Measurements from ENCODE around the gene PKP2.

The PKP2 gene

GRCh38 chr12:32837974-32838373 is 58.6 kb downstream of the PKP2 start:
- H3K27ac ChIP-seq = no peak overlapping the region
- TF ChIP-seq ZFX (IDR thresholded peaks at IDR 0.05) = no peak
- TF ChIP-seq, protein P1, sequence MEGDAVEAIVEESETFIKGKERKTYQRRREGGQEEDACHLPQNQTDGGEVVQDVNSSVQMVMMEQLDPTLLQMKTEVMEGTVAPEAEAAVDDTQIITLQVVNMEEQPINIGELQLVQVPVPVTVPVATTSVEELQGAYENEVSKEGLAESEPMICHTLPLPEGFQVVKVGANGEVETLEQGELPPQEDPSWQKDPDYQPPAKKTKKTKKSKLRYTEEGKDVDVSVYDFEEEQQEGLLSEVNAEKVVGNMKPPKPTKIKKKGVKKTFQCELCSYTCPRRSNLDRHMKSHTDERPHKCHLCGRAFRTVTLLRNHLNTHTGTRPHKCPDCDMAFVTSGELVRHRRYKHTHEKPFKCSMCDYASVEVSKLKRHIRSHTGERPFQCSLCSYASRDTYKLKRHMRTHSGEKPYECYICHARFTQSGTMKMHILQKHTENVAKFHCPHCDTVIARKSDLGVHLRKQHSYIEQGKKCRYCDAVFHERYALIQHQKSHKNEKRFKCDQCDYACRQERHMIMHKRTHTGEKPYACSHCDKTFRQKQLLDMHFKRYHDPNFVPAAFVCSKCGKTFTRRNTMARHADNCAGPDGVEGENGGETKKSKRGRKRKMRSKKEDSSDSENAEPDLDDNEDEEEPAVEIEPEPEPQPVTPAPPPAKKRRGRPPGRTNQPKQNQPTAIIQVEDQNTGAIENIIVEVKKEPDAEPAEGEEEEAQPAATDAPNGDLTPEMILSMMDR (conservative IDR thresholded peaks at IDR 0.05) = no peak

DNA sequence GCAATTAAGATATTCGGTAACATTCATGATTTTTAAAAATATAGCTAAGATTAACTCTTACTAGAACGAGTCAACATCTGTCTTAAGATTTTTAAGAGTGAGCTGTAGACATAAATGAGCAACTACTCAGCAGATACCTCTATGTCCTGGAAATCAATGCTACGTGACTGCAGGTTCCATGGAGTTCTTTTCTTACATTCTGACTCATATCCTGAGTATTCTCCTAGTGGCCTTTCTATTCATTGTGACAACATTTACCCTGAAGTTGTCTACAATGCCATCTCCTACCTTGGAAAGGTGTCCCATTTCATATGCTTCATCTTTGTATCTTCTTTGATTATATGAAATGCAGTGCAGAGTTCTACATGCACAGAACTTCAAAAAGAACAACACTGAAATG is 59.9 kb downstream of the PKP2 start:
- TF ChIP-seq ZFX (IDR thresholded peaks at IDR 0.05) = no peak
- TF ChIP-seq, protein P1 (conservative IDR thresholded peaks at IDR 0.05) = no peak
- no peak overlapping the region for H3K27ac ChIP-seq

DNA sequence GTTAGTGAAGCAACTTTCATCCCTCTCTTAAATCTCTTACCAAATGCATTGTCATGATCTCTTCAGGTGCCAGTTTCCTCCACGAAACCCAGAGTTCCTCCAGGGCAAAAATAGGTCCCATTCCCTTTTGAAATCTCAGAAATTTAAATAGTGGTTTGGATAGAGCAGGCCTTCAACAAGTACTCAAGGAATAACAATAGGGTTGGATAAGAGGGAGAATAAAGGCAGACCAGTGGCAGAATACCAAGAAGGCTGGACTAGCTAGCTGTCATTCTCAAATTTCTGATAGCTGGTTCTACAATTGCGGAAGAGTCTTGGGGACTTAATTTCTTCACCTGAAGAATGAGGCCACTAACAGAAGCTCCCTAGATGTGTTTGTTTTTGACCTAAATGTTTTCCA is 62.5 kb downstream of the PKP2 start:
- TF ChIP-seq, protein P1 (conservative IDR thresholded peaks at IDR 0.05) = no peak
- no peak for TF ChIP-seq ZFX (IDR thresholded peaks at IDR 0.05)
- H3K27ac ChIP-seq = no peak overlapping the region

GRCh38 chr12:32828552-32828951 is 68.0 kb downstream of the PKP2 start:
- TF ChIP-seq ZFX (IDR thresholded peaks at IDR 0.05) = no peak
- TF ChIP-seq, protein P1 (conservative IDR thresholded peaks at IDR 0.05) = no peak
- H3K27ac ChIP-seq = no peak overlapping the region

DNA sequence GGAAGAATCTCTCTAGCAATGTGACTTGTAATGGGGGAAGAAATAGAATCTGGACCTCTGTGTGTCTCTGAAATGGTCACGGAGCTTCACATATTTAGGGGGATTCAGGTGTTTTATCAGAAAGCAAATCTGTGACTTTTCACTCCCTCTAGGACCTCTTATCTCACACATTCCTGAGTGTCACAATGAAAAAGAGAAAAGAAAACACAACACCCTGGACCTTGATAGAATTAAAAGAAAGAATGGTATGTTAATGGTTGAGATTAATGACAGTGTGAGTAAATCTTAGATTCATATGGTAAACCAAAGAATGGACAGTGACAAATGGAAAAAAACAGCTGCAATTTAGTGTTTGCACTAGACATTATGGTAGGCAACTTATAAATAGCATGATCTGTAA is 68.5 kb downstream of the PKP2 start:
- TF ChIP-seq, protein P1 (conservative IDR thresholded peaks at IDR 0.05) = no peak
- TF ChIP-seq ZFX (IDR thresholded peaks at IDR 0.05) = no peak

DNA sequence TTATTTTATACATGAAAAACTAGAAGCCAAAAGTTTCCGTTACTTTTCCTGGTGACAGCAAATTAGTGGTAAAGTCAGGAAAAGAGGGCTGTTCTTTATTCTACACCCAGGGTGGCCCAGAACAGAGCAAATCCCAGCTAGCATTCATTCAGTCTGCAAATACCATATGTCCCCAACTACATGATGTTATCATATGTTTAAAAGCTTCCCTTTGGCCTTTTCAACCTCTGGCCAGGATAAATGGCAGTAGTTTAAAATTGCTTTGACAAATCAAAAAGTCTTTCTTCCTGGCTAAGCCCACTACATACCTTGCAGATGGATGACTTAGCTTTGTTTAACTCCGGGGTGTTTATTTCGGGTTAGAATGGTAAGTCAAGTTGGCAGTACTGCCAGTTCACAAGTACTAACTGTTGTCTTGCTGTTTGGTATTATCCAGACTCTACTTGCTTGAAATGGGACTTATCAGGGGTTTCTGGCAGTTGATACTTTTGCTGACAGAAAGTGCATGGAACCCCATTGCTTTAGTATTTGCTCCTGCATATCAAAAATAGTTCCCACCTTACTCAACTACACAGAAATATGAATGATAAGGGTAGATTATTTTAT is 69.7 kb downstream of the PKP2 start:
- TF ChIP-seq, protein P1 (conservative IDR thresholded peaks at IDR 0.05) = no peak

More for the DNA sequence above, 68.5 kb downstream of the PKP2 start:
- no peak overlapping the region for H3K27ac ChIP-seq

GRCh38 chr12:32824596-32824995 is 72.0 kb downstream of the PKP2 start:
- no peak overlapping the region for H3K27ac ChIP-seq
- TF ChIP-seq, protein P1 (conservative IDR thresholded peaks at IDR 0.05) = no peak
- TF ChIP-seq ZFX (IDR thresholded peaks at IDR 0.05) = no peak

More for the DNA sequence above, 69.7 kb downstream of the PKP2 start:
- no peak overlapping the region for H3K27ac ChIP-seq

Data from C4-2B (cell line).